Neuronal stem cell (in vitro differentiated cells): ENCODE data around the gene KLHL30.

Experiments
- DNase-seq: peaks from one replicate; pipeline ENCODE4 v3.0.0-alpha.2; 2013; ENCODE audit warnings: low spot score
- H2AFZ ChIP-seq: one replicate; pipeline ENCODE4 v1.6.1; 2013; ENCODE audit warnings: mild to moderate bottlenecking, low read length, inconsistent platforms
- H2AK5ac ChIP-seq: 2 replicates; pipeline ENCODE4 v1.6.1; 2013; ENCODE audit warnings: low read depth, mild to moderate bottlenecking, inconsistent platforms, low read length, moderate library complexity, mixed read lengths
- H2BK120ac ChIP-seq: 2 replicates; pipeline ENCODE4 v1.6.1; 2013; ENCODE audit warnings: low read depth, mild to moderate bottlenecking, inconsistent platforms, low read length, moderate library complexity, mixed read lengths
- H2BK12ac ChIP-seq: one replicate; pipeline ENCODE4 v1.6.1; 2013; ENCODE audit warnings: low read length, inconsistent platforms
- H2BK15ac ChIP-seq: 2 replicates; pipeline ENCODE4 v1.6.1; 2013; ENCODE audit warnings: mild to moderate bottlenecking, low read length, inconsistent platforms, mixed read lengths
- H2BK5ac ChIP-seq: one replicate; pipeline ENCODE4 v1.6.1; 2013; ENCODE audit warnings: inconsistent platforms, mild to moderate bottlenecking, low read length, moderate library complexity
- H3K14ac ChIP-seq: one replicate; pipeline ENCODE4 v1.6.1; 2013; ENCODE audit warnings: low read length, inconsistent platforms
- H3K18ac ChIP-seq: 2 replicates; pipeline ENCODE4 v1.6.1; 2013; ENCODE audit warnings: low read length, inconsistent platforms
- H3K23ac ChIP-seq: 2 replicates; pipeline ENCODE4 v1.6.1; 2013; ENCODE audit warnings: low read depth, mild to moderate bottlenecking, mixed read lengths, low read length, inconsistent platforms; ENCODE audit not compliant: poor library complexity
- H3K27ac ChIP-seq: replicated peaks from 3 replicates; pipeline ENCODE4 v1.5.1; 2013; ENCODE audit warnings: low read length, inconsistent platforms
- H3K27me3 ChIP-seq, 3 experiments: 2 replicates each; pipeline ENCODE4 v1.6.1; 2013; ENCODE audit warnings: low read length in 3 of 3, mild to moderate bottlenecking in 2 of 3, inconsistent platforms in 1 of 3, low read depth in 1 of 3, mixed read lengths in 1 of 3, moderate library complexity in 1 of 3; ENCODE audit not compliant: control insufficient read depth in 3 of 3, insufficient read depth in 3 of 3
- H3K36me3 ChIP-seq, 2 donors: replicated peaks in 1 of 2; 2 replicates each; pipeline ENCODE4 v1.6.1; 2013; ENCODE audit warnings: low read length in 2 of 2; ENCODE audit not compliant: control insufficient read depth in 2 of 2, insufficient read depth in 2 of 2
- H3K4ac ChIP-seq: 2 replicates; pipeline ENCODE4 v1.6.1; 2013; ENCODE audit warnings: inconsistent platforms, mild to moderate bottlenecking, low read length, moderate library complexity
- H3K4me1 ChIP-seq, 2 donors: 1 replicate in 1 of 2; 2 replicates in 1 of 2; pipeline ENCODE4 v1.6.1; 2013; ENCODE audit warnings: low read length in 2 of 2, low read depth in 1 of 2; ENCODE audit not compliant: control insufficient read depth in 2 of 2, insufficient read depth in 1 of 2
- H3K4me2 ChIP-seq: one replicate; pipeline ENCODE4 v1.6.1; 2013; ENCODE audit warnings: mild to moderate bottlenecking, low read length, inconsistent platforms; ENCODE audit not compliant: insufficient read depth, poor library complexity, severe bottlenecking
- H3K4me3 ChIP-seq, 2 donors: 2 replicates each; pipeline ENCODE4 v1.5.1; 2013; ENCODE audit warnings: low read length in 2 of 2, mild to moderate bottlenecking in 2 of 2, inconsistent platforms in 1 of 2, moderate library complexity in 1 of 2
- H3K79me1 ChIP-seq: one replicate; pipeline ENCODE4 v1.6.1; 2013; ENCODE audit warnings: low read depth, mild to moderate bottlenecking, inconsistent platforms, low read length, moderate library complexity
- H3K9ac ChIP-seq: one replicate; pipeline ENCODE4 v1.6.1; 2013; ENCODE audit warnings: mild to moderate bottlenecking, low read depth, low read length, inconsistent platforms; ENCODE audit not compliant: poor library complexity
- H3K9me3 ChIP-seq, 2 donors: replicated peaks in 1 of 2; 2 replicates each; pipeline versions ENCODE3 to v1.6.1; 2013; ENCODE audit warnings: low read length in 2 of 2, mild to moderate bottlenecking in 2 of 2, inconsistent platforms in 1 of 2, low read depth in 1 of 2, mixed read lengths in 1 of 2, moderate library complexity in 1 of 2; ENCODE audit not compliant: control insufficient read depth in 2 of 2, insufficient read depth in 1 of 2
- H4K8ac ChIP-seq: one replicate; pipeline ENCODE4 v1.6.1; 2013; ENCODE audit warnings: low read depth, mild to moderate bottlenecking, inconsistent platforms, low read length, moderate library complexity
- H4K91ac ChIP-seq: one replicate; pipeline ENCODE4 v1.6.1; 2013; ENCODE audit warnings: low read length, low read depth, mild to moderate bottlenecking, inconsistent platforms; ENCODE audit not compliant: poor library complexity
- WGBS, 2 donors: extraction: QIAGEN DNeasy Blood & Tissue Kit; methylation state at CpG; one replicate each; pipeline ENCODE4 v1.1.7; 2013; ENCODE audit warnings: missing lambda C conversion rate in 2 of 2, mixed read lengths in 1 of 2; ENCODE audit not compliant: insufficient read length in 2 of 2, insufficient replicate concordance in 1 of 2; ENCODE audit errors: extremely low coverage in 2 of 2; 5-methylcytosine and 5-hydroxymethylcytosine counted together

KLHL30 gene

GRCh38 chr2:238092486-238093035 is 45.9 kb upstream of the KLHL30 start:
- no CpG with 5 or more reads among the region's 12 CpGs for WGBS, 2 donors
- H3K9me3 ChIP-seq = no peaks in the 10 kb centered on the region

GRCh38 chr2:238093181-238094140 is 45.0 kb upstream of the KLHL30 start:
- no peak overlapping the region for H2AK5ac ChIP-seq
- H3K9ac ChIP-seq = no peak overlapping the region
- peaks cover 0 to 2% (median 0%) of the 10 kb centered on the region in 3 experiments for H3K27me3 ChIP-seq
- no peak overlapping the region for H3K4me2 ChIP-seq
- no peak overlapping the region for H2BK5ac ChIP-seq
- peaks cover 0 to 4% of the 10 kb centered on the region in 2 donors for H3K9me3 ChIP-seq
- H3K79me1 ChIP-seq = no peaks in the 10 kb centered on the region
- H2BK12ac ChIP-seq = no peak overlapping the region
- H3K4me1 ChIP-seq = peaks cover 2 to 3% of the 10 kb centered on the region in 2 donors
- H2BK15ac ChIP-seq = no peak overlapping the region
- H4K91ac ChIP-seq = no peak overlapping the region
- no peak overlapping the region for H4K8ac ChIP-seq
- peaks cover 8 to 23% of the 10 kb centered on the region in 2 donors for H3K36me3 ChIP-seq
- WGBS, 2 donors = no CpG with 5 or more reads among the region's 26 CpGs
- no peak overlapping the region for H3K23ac ChIP-seq
- no peak overlapping the region for H3K4me3 ChIP-seq
- no peak overlapping the region for H2BK120ac ChIP-seq
- H3K14ac ChIP-seq = no peak overlapping the region
- no peak overlapping the region for H3K4ac ChIP-seq
- no peak overlapping the region for H3K18ac ChIP-seq
- no peak overlapping the region for H2AFZ ChIP-seq
- H3K27ac ChIP-seq = no peak overlapping the region
- DNase-seq = no peak

More at GRCh38 chr2:238092486-238093035, 45.9 kb upstream of the KLHL30 start:
- H3K36me3 ChIP-seq = peaks cover 8 to 23% of the 10 kb centered on the region in 2 donors
- H3K4me1 ChIP-seq = peaks cover 2 to 3% of the 10 kb centered on the region in 2 donors
- no peak overlapping the region for H3K27ac ChIP-seq
- no peak for DNase-seq
- H2BK12ac ChIP-seq = no peak overlapping the region
- H3K4ac ChIP-seq = no peak overlapping the region
- no peaks in the 10 kb centered on the region for H3K79me1 ChIP-seq
- H3K14ac ChIP-seq = no peak overlapping the region
- no peak overlapping the region for H3K23ac ChIP-seq
- no peak overlapping the region for H2BK15ac ChIP-seq
- H2BK5ac ChIP-seq = no peak overlapping the region
- no peak overlapping the region for H2BK120ac ChIP-seq
- H3K9ac ChIP-seq = peak overlapping the region; percentile 54
- H3K4me2 ChIP-seq = no peak overlapping the region
- H4K8ac ChIP-seq = peak overlapping the region; percentile 24
- peak overlapping the region in 1 of 2 donors; percentile 53 for H3K4me3 ChIP-seq
- no peak overlapping the region for H2AK5ac ChIP-seq
- no peak overlapping the region for H2AFZ ChIP-seq
- no peak overlapping the region for H4K91ac ChIP-seq
- H3K18ac ChIP-seq = no peak overlapping the region
- H3K27me3 ChIP-seq = no peaks in the 10 kb centered on the region

DNA sequence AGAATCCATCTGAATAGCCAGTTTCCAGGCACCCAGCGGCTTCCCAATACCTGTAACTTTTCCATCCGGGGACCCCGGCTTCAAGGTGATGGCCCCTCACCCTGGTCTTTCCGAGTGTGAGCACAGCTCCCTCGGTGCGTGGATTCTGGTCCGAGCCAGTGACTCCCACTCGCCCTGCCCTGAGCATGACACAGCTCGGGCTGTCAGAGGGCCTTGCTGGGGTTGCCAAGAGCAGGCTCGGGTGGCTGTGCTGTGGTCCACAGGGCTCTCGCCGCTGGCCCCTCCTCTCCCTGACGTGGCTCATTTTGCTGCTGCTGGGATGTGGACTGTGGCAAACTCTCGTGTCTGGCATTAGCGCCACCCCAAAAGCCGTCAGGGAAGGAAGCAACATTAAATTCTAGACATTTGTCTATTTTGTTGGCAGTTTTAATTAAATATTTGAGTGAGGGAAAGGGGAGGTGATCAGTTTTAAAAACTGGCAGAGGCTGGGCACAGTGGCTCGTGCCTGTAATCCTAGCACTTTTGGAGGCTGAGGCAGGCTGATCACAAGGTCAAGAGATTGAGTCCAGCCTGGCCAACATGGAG is 43.9 kb upstream of the KLHL30 start:
- WGBS, 2 donors = no CpG with 5 or more reads among the region's 17 CpGs
- Histone ChIP-seq H3K23ac (no peak overlapping the region), H3K4me3 (no peak overlapping the region), H3K4me2 (no peak overlapping the region), H2BK15ac (no peak overlapping the region), H3K9ac (peak overlapping the region; percentile 7), H2AK5ac (no peak overlapping the region), H3K4ac (no peak overlapping the region), H2BK120ac (no peak overlapping the region), H3K4me1 (peaks cover 2 to 3% of the 10 kb centered on the region in 2 donors), H3K14ac (no peak overlapping the region), H3K27ac (no peak overlapping the region), H3K18ac (no peak overlapping the region), H3K27me3 (peaks cover 0 to 2% (median 0%) of the 10 kb centered on the region in 3 experiments), H2BK12ac (no peak overlapping the region), H3K36me3 (peaks cover 6 to 23% of the 10 kb centered on the region in 2 donors), H4K8ac (no peak overlapping the region), H3K9me3 (peaks cover 0 to 4% of the 10 kb centered on the region in 2 donors), H2AFZ (no peak overlapping the region), H4K91ac (no peak overlapping the region), H2BK5ac (no peak overlapping the region), H3K79me1 (no peaks in the 10 kb centered on the region)
- DNase-seq = no peak

DNA sequence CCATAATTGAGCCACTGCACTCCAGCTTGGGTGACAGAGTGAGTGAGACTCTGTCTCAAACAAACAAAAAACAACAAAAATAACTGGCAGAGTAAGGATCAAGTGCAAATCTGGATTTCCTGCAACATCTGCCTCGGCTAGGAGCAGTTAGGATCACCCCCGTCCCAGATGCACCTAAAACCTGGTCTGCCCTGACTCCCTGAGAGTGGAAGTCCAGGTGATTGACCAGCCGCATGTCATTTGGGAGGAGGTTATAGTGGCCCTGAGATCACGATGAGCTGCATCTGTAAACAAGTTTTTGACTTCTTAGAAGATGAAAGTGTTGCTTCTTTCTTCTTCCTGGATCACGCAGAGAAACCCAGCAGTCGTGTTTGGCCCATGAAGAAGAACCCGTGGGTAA is 43.3 kb upstream of the KLHL30 start:
- Histone ChIP-seq H3K27me3 (peaks cover 0 to 2% (median 0%) of the 10 kb centered on the region in 3 experiments), H3K14ac (no peak overlapping the region), H2AFZ (no peak overlapping the region), H3K4me2 (no peak overlapping the region), H3K9me3 (peaks cover 0 to 4% of the 10 kb centered on the region in 2 donors), H3K4me1 (peaks cover 2 to 3% of the 10 kb centered on the region in 2 donors), H3K79me1 (no peaks in the 10 kb centered on the region), H3K4ac (no peak overlapping the region), H3K4me3 (no peak overlapping the region), H2BK120ac (no peak overlapping the region), H3K36me3 (peaks cover 6 to 21% of the 10 kb centered on the region in 2 donors), H2BK5ac (no peak overlapping the region), H3K23ac (no peak overlapping the region), H4K91ac (no peak overlapping the region), H2BK15ac (no peak overlapping the region), H3K18ac (no peak overlapping the region), H4K8ac (no peak overlapping the region), H2BK12ac (no peak overlapping the region), H3K9ac (no peak overlapping the region), H3K27ac (no peak overlapping the region), H2AK5ac (no peak overlapping the region)
- no CpG with 5 or more reads among the region's 7 CpGs for WGBS, 2 donors
- DNase-seq = no peak
